Adrenal gland (tissue), 5 donors: ENCODE results near the gene PCDHGA5.

ENCODE experiments used
- POLR2A ChIP-seq, 2 donors: fragments of 450-650 bp; IDR thresholded peaks; one replicate each; pipeline ENCODE4 v1.6.1; 2017; ENCODE audit warnings: antibody characterized with exemption in 2 of 2, mild to moderate bottlenecking in 2 of 2, moderate library complexity in 1 of 2
- TF ChIP-seq, protein P1 (sequence below), 6 experiments: fragments of 450-650 bp in 4 of 6; fragments of 200-600 bp in 2 of 6; sonication (generic) in 1 of 6; IDR thresholded peaks; 1 replicate in 5 of 6; 2 replicates in 1 of 6; pipeline versions ENCODE4 v1.5.1 to v1.8.0; 2016 to 2021; ENCODE audit warnings: antibody characterized with exemption in 6 of 6, mild to moderate bottlenecking in 2 of 6, moderate library complexity in 1 of 6
- donor health status: DM: no; HTN: no; CAD: no.

DNA sequence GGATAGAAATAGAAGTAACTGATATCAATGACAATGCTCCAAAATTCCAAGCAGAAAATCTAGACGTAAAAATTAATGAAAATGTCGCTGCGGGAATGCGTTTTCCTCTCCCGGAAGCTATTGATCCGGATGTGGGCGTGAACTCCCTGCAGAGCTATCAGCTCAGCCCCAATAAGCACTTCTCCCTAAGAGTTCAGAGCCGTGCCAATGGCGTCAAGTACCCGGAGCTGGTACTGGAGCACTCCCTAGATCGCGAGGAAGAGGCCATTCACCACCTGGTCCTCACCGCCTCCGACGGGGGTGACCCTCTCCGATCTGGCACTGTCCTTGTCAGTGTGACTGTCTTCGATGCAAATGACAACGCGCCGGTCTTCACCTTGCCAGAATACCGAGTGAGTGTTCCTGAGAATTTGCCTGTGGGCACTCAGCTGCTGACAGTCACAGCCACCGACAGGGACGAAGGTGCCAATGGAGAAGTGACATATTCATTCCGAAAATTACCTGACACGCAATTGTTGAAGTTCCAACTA, 49.6 kb downstream of the PCDHGA5 start:
- TF ChIP-seq, protein P1, sequence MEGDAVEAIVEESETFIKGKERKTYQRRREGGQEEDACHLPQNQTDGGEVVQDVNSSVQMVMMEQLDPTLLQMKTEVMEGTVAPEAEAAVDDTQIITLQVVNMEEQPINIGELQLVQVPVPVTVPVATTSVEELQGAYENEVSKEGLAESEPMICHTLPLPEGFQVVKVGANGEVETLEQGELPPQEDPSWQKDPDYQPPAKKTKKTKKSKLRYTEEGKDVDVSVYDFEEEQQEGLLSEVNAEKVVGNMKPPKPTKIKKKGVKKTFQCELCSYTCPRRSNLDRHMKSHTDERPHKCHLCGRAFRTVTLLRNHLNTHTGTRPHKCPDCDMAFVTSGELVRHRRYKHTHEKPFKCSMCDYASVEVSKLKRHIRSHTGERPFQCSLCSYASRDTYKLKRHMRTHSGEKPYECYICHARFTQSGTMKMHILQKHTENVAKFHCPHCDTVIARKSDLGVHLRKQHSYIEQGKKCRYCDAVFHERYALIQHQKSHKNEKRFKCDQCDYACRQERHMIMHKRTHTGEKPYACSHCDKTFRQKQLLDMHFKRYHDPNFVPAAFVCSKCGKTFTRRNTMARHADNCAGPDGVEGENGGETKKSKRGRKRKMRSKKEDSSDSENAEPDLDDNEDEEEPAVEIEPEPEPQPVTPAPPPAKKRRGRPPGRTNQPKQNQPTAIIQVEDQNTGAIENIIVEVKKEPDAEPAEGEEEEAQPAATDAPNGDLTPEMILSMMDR (IDR thresholded peaks at IDR 0.05): no peak
- TF ChIP-seq POLR2A (IDR thresholded peaks at IDR 0.05): no peak
